Transverse colon (tissue), 4 donors: ENCODE results near the gene DPYD. TPM values are rescaled to one million over a fixed set of nuclear protein-coding genes. Genes with fewer than 3 reads are reported as not detected.

Experiments
- DNase-seq: peaks from one replicate; pipeline ENCODE4 v3.0.0-alpha.2; 2019
- H3K27ac ChIP-seq, 4 donors: fragments of 200-600 bp; sonication (generic); 2 replicates each; pipeline ENCODE4 v1.5.1; 2016 to 2018; ENCODE audit warnings: inconsistent platforms in 4 of 4
- H3K27me3 ChIP-seq: fragments of 200-600 bp; sonication (generic); 2 replicates; pipeline ENCODE4 v1.5.1; 2017; ENCODE audit warnings: inconsistent platforms
- H3K36me3 ChIP-seq, 4 donors: fragments of 200-600 bp; sonication (generic); 2 replicates each; pipeline ENCODE4 v1.5.1; 2017 to 2019; ENCODE audit warnings: inconsistent platforms in 4 of 4
- H3K4me1 ChIP-seq, 4 donors: fragments of 200-600 bp; sonication (generic); 2 replicates each; pipeline ENCODE4 v1.5.1; 2017 to 2020; ENCODE audit warnings: inconsistent platforms in 4 of 4
- H3K4me3 ChIP-seq, 4 donors: fragments of 200-600 bp; sonication (generic); 1 replicate in 1 of 4; 2 replicates in 3 of 4; pipeline versions ENCODE4 v1.5.1 to v1.6.1; 2017 to 2019; ENCODE audit warnings: inconsistent platforms in 4 of 4
- H3K9me3 ChIP-seq, 2 donors: fragments of 200-600 bp; sonication (generic); 2 replicates each; pipeline ENCODE4 v1.5.1; 2017 to 2019; ENCODE audit warnings: inconsistent platforms in 2 of 2
- EP300 ChIP-seq: sonication (generic); formaldehyde crosslinking; IDR thresholded peaks from one replicate; pipeline ENCODE4 v1.6.1; 2017; ENCODE audit warnings: antibody characterized with exemption, low read depth
- POLR2A ChIP-seq: fragments of 450-650 bp; IDR thresholded peaks from one replicate; pipeline ENCODE4 v1.6.1; 2016; ENCODE audit warnings: antibody characterized with exemption, mild to moderate bottlenecking, moderate library complexity
- POLR2AphosphoS5 ChIP-seq, 3 donors: sonication (generic); formaldehyde crosslinking; IDR thresholded peaks; one replicate each; pipeline ENCODE4 v1.6.1; 2016; ENCODE audit warnings: antibody characterized with exemption in 3 of 3
- whole genome bisulfite sequencing, 2 donors: methylation state at CpG; one replicate each; pipeline ENCODE4 v1.1.5; 2018; ENCODE audit warnings: low coverage in 1 of 2; 5-methylcytosine and 5-hydroxymethylcytosine counted together
- in situ Hi-C, 4 donors: fragments of 200-750 bp; cut with MboI; loops; one replicate each; pipeline versions ENCODE4 v1.15.0 to v1.15.1; 2017; ENCODE audit warnings: low sequenced_read_pairs in 3 of 4, low pct_ligation_motif_present in 1 of 4, low pct_unique_long_range_greater_than_20kb in 1 of 4
- intact Hi-C: fragments of 100-400 bp; cut with DNase I; formaldehyde crosslinking; loops from one replicate; pipeline ENCODE4 v1.15.1; 2023; ENCODE audit warnings: low total_unique reads
- total RNA-seq, 4 donors: library from RNA; depleted of rRNA; stranded (reverse); fragments of >200 nt; gene quantifications; one replicate each; pipeline ENCODE4 v1.1.0, GENCODE V29; 2016
- TF ChIP-seq, protein P1 (sequence below), 5 experiments: fragments of 200-600 bp in 3 of 5; fragments of 450-650 bp in 2 of 5; sonication (generic) in 3 of 5; IDR thresholded peaks; 1 replicate in 2 of 5; 2 replicates in 3 of 5; pipeline ENCODE4 v1.5.1; 2016 to 2017; ENCODE audit warnings: antibody characterized with exemption in 5 of 5, inconsistent platforms in 3 of 5, mild to moderate bottlenecking in 2 of 5, moderate library complexity in 1 of 5

DPYD gene
- total RNA-seq, 4 donors from 2014 or later: 11.2 to 34.8 (median 26.0) TPM

DNA sequence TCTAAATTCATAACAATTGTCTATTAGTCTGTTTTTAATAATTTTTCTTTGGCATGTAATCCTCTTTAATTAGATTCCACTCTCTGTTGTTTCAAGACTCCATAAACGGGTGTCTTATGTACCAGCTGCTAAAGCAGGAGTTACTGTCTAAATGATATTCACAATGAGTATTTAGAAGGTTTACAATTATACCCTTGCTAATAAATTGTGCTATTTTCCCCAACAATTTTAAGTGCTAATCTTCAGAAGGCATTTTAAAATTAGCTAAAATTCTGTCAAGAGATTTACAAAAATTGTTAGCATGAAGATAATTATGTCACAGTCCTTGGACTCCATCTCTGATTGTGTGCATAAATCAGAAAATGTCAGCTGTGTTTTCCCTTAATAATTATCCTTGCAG lies 83.7 kb downstream of the DPYD start:
- 57 to 80% methylated on average over 1 of the region's 1 CpG for WGBS, 2 donors
- Histone ChIP-seq H3K4me1 (peaks cover 0 to 4% (median 0%) of the 10 kb centered on the region in 4 donors), H3K36me3 (no peaks in the 10 kb centered on the region), H3K9me3 (no peaks in the 10 kb centered on the region), H3K27me3 (no peaks in the 10 kb centered on the region), H3K27ac (no peak overlapping the region), H3K4me3 (no peak overlapping the region)
- no peak for DNase-seq
- intact Hi-C loops (no loop called here), in situ Hi-C loops (no loop called here)
- TF ChIP-seq, protein P1, sequence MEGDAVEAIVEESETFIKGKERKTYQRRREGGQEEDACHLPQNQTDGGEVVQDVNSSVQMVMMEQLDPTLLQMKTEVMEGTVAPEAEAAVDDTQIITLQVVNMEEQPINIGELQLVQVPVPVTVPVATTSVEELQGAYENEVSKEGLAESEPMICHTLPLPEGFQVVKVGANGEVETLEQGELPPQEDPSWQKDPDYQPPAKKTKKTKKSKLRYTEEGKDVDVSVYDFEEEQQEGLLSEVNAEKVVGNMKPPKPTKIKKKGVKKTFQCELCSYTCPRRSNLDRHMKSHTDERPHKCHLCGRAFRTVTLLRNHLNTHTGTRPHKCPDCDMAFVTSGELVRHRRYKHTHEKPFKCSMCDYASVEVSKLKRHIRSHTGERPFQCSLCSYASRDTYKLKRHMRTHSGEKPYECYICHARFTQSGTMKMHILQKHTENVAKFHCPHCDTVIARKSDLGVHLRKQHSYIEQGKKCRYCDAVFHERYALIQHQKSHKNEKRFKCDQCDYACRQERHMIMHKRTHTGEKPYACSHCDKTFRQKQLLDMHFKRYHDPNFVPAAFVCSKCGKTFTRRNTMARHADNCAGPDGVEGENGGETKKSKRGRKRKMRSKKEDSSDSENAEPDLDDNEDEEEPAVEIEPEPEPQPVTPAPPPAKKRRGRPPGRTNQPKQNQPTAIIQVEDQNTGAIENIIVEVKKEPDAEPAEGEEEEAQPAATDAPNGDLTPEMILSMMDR (IDR thresholded peaks at IDR 0.05): no peak
- TF ChIP-seq POLR2A (no peak), EP300 (no peak), POLR2AphosphoS5 (IDR thresholded peaks at IDR 0.05) (no peak)

DNA sequence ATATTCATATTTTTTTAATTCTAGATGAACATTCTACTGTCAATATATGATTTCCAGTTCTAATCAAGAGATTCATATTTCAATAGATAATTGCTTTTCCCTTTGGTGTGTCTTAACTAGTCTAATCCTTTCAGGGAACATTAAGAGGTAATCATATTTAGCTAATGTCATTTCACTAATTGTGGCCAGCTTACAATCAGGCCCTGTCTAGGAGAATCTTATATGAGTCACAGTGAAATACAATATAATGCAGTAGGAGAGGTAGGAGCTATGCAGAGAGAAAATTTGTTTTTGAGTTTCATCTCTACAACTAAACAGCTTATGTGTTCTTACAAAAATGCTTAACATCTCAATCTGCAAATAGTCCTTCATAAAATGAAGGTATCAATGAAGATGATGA lies 85.9 kb downstream of the DPYD start:
- intact Hi-C loops: no loop called here
- H3K36me3 ChIP-seq: no peaks in the 10 kb centered on the region
- no peaks in the 10 kb centered on the region for H3K27me3 ChIP-seq
- H3K4me1 ChIP-seq: peaks cover 0 to 4% (median 0%) of the 10 kb centered on the region in 4 donors
- TF ChIP-seq, protein P1 (IDR thresholded peaks at IDR 0.05): no peak
- TF ChIP-seq EP300 (no peak), POLR2AphosphoS5 (IDR thresholded peaks at IDR 0.05) (no peak), POLR2A (no peak)
- no peaks in the 10 kb centered on the region for H3K9me3 ChIP-seq
- no peak overlapping the region for H3K4me3 ChIP-seq
- H3K27ac ChIP-seq: no peak overlapping the region
- no peak for DNase-seq
- in situ Hi-C loops: no loop called here

DNA sequence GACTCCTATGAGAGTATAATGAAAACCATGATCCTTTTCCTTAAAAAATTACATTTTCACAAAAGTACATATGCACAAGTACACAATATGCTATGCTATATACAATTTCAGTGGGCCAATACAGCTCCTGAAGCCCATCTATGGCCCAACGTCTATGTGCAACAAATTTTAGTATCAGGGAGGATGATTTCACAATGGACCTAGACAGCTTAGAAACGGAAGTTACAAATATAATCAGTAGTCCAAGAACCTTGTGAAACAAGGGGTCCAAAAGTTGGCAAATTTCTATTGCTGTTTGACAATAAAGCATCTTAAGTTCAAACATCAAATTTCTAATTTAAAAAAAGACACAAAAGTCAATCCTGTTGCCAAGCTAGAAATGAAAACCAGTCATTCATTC lies 87.0 kb downstream of the DPYD start:
- no peak overlapping the region for H3K4me3 ChIP-seq
- DNase-seq: no peak
- intact Hi-C loops (no loop called here), in situ Hi-C loops (no loop called here)
- H3K27ac ChIP-seq: no peak overlapping the region
- H3K4me1 ChIP-seq: peaks cover 0 to 4% (median 0%) of the 10 kb centered on the region in 4 donors
- no peaks in the 10 kb centered on the region for H3K9me3 ChIP-seq
- TF ChIP-seq, protein P1 (IDR thresholded peaks at IDR 0.05): no peak
- no peak for TF ChIP-seq POLR2A
- TF ChIP-seq POLR2AphosphoS5 (IDR thresholded peaks at IDR 0.05): no peak
- TF ChIP-seq EP300: no peak
- 70 to 78% methylated on average over 2 of the region's 2 CpGs for WGBS, 2 donors
- no peaks in the 10 kb centered on the region for H3K36me3 ChIP-seq
- H3K27me3 ChIP-seq: no peaks in the 10 kb centered on the region

DNA sequence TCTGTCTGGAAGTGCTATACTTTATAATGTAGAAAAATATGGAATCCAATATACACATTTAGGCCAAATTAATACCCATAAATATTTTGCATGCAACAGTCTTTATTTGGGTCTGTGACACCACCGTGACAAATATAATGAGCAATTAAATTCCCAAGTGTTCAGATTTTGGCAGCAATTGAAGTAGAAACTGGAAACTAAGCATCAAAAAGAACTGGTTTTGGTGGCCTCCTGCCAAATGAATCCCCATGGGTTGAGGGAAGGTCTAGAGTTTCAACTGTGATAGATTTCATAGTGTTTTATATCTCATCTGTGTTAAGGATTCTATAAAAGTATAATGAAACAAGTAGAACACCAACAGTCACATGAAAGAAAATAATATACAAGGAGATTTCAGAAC lies 88.4 kb downstream of the DPYD start:
- Histone ChIP-seq H3K36me3 (no peaks in the 10 kb centered on the region), H3K27ac (no peak overlapping the region), H3K9me3 (no peaks in the 10 kb centered on the region), H3K4me1 (peaks cover 0 to 4% (median 0%) of the 10 kb centered on the region in 4 donors), H3K27me3 (no peaks in the 10 kb centered on the region), H3K4me3 (no peak overlapping the region)
- no peak for DNase-seq
- 63 to 75% methylated on average over 1 of the region's 1 CpG for WGBS, 2 donors
- in situ Hi-C loops: no loop called here
- TF ChIP-seq, protein P1 (IDR thresholded peaks at IDR 0.05): no peak
- TF ChIP-seq POLR2A (no peak), POLR2AphosphoS5 (IDR thresholded peaks at IDR 0.05) (no peak), EP300 (no peak)
- intact Hi-C loops: no loop called here
